ENCODE data around the gene NOL4L.

Gene NOL4L

GRCh38 chr20:32613192-32614053 is 28.3 kb upstream of the NOL4L start:
- DNase-seq (ENCODE audit: low spot score), result no peak

DNA sequence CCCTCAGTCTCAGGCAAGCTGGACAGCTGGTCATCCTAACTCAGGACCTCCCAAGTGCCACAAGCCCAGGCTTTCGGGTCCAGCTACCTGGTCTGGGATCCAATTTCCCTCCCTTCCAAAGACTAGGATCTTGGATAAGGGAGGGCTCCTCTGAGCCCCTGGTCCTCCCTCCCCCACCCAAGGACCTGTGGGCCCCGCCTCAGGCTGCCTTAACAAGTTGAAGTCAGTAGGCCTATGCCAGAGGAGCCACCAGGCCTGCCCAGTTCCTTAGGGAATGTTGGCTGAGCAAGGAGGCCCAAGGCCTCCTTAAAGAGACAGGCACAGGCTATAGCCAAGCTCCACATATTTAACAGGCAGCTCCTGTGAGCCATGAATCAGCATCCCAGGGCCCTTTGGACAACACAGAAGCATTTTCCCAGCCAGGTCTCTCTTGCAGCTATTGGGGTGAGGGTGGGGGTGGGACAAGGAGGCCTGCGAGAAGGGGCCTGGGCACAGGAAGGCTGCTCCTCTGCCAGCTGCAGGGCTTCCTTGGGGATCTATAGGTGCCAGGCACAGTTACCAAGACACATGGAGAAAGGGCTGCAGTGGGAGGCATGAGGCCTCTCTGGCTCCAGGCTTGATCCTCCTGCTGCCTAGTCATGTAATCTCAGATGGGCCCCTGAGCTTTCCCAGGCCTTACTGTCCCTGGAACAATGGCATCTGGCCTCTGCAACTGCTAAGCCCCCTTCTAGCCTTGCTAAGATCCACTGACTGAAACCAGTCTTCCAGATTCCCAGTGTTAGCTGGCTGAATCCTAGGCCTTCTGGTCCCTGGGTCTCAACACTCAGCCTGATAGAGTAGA is 27.4 kb upstream of the NOL4L start:
- no peak for DNase-seq (ENCODE audit: low spot score)

DNA sequence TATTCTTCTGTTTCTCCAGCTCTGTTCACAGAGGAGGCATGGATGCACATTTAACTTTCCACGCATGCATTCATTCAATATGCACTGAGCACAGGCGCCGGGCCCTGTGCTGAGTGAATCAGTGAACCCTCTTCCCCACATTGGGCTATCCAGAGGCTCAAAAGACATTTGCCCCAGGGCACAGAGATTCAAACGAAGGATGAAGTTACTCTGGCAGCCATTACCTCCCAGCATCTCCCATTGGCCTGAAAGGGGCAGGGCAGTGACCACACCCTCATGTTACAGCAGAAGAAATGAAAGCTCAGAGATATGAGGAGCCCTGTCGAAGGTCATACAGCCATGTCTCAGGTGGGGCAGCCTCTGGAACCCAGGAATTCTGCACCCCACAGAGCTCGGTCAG is 26.7 kb upstream of the NOL4L start:
- no peak for DNase-seq (ENCODE audit: low spot score)

GRCh38 chr20:32611286-32611685 is 26.2 kb upstream of the NOL4L start:
- DNase-seq (ENCODE audit: low spot score), result no peak

GRCh38 chr20:32610472-32611218 is 25.5 kb upstream of the NOL4L start:
- no peak for DNase-seq (ENCODE audit: low spot score)

- no peak for DNase-seq (ENCODE audit: low spot score)
Observed at GRCh38 chr20:32609993-32610392, 24.9 kb upstream of the NOL4L start.

GRCh38 chr20:32609111-32609773 is 24.1 kb upstream of the NOL4L start:
- no peak for DNase-seq (ENCODE audit: low spot score)

DNA sequence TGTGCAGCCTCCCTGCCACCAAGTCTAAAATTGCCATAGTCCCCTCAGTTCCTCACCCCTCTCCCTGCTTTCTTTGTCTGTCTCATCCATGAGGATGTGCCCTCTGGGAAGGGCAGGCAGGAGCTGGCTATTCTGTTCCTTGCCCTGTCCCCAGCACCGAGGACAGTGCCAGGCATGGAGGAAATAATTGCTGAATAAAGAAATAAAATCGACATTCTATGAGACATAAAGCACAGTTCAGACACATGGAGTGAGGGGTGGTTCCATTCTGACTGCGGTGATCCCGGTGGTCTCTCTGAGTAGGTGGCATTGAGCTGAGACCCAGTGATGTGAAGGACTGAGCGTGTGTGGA is 23.5 kb upstream of the NOL4L start:
- no peak for DNase-seq (ENCODE audit: low spot score)

DNA sequence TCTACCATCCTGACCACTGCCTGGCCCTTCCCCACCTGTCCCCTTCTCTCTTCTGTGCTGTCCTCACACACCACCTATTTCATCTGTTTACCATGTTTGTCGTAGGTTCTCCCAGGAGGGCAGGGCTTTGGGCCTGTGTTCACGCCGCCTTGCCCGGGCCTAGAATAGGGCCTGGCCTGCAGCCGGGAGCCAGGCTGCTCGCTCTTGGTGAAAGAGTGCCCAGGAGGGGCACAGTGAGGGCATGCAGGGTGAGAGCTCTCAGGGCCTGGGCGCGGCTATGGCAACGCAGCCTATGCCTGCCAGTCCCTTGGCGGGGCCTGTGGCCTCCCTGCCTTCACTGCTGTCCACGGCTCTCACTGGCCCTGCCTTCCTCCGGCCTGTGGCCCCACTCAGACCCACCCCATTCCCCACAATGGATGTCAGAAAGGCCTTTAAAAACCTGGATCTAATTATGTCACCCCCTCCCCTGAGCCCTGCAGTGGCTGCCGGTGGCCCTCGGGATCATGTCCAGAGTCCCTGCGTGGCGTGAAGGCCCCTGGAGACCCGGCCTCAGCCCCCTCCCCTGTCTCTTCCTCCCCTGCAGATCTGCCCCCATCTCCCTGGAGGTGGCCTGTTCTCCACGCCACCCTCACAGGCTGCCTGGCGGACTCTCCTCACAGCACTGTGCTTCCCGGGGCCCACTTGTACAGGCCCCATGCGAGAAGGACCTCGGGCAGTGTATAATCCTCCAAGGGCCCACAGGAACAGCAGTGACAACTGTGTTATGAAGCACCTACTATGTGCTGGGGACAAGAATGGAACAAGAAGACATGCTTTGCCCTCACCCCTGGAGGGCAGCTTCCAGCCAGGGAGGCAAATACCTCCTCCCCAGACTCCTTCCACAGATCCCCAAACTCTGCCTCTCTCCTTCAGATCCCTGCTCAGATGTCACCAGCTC is 22.9 kb upstream of the NOL4L start:
- no peak for DNase-seq (ENCODE audit: low spot score)

DNA sequence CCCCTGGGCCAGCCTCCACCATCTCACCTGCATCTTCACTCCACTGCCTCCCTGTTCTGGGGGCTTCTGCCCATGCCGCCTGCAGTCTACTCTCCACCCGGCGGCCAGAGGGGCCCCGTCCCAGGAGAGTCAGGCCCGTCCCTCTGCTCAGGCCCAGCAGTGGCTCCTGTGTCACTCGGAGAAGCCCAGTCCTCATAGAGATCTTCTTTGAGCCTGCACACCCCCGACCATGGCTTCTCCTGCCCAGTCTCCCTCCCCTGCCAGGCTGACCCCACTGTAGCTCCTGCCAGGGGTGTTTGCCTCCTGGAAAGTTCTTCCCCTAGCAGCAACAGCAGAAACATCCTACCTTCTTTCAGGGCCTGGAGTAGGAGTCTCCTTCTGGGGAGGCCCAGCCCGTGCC is 22.2 kb upstream of the NOL4L start:
- DNase-seq (ENCODE audit: low spot score), result no peak

- DNase-seq (ENCODE audit: low spot score), result no peak
Observed at GRCh38 chr20:32606790-32607189, 21.7 kb upstream of the NOL4L start.

- DNase-seq (ENCODE audit: low spot score), result no peak
Observed at GRCh38 chr20:32606107-32606506, 21.0 kb upstream of the NOL4L start.

GRCh38 chr20:32605167-32605656 is 20.1 kb upstream of the NOL4L start:
- DNase-seq (ENCODE audit: low spot score), result no peak

DNA sequence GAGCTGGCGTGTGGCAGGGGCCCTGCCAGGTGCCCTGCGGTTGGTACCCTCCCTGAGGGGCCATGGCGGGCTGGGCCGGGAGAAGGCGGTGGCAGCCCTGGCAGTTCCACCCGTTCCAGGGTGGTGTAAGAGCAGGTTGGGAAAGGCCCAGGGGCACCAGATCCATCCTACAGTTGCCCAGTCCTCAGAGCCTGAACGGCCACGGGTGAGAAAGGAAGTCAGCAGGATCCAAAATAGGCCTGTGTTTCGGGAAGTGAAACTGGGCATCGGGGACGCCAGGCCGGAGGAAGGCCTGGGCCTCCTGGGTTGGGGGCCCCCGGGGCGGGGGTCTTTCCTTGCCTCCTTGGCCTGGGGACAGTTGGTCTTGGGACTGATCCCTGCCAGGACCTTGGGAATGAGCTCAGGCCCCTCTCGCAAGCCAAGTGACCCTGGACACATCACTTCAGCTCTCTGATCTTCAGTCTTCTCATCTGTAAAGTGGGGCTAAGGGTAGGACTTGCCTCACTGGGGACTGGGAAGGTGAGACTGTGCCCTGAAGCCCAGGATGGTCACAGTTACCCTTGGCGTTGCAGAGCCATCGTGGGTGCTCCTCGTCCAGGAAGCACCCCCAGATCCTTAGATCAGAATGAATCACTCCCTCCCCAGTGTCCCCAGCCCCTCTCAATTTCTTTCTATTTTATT is 18.1 kb upstream of the NOL4L start:
- no peak for DNase-seq (ENCODE audit: low spot score)

DNA sequence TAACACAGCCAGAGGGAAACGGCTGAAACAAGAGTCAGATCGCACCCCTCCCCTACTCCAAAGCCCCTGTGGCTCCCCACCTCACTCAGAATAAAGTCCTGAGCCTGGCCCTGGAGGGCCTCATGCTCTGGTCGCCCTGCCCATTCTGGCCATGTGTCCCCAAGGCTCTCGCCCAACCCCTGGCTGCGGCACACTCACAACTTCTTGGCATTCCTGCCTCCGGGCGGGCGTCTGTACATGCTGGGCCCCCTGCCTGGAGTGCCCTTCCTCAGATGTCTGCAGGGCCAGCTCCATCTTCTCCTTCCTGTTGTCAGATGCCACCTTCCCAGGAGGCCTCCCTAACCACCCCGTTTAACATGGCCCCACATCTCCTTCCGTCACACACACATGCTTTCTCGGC is 17.1 kb upstream of the NOL4L start:
- no peak for DNase-seq (ENCODE audit: low spot score)

- no peak for DNase-seq (ENCODE audit: low spot score)
Observed at GRCh38 chr20:32600681-32601237, 15.6 kb upstream of the NOL4L start.

DNA sequence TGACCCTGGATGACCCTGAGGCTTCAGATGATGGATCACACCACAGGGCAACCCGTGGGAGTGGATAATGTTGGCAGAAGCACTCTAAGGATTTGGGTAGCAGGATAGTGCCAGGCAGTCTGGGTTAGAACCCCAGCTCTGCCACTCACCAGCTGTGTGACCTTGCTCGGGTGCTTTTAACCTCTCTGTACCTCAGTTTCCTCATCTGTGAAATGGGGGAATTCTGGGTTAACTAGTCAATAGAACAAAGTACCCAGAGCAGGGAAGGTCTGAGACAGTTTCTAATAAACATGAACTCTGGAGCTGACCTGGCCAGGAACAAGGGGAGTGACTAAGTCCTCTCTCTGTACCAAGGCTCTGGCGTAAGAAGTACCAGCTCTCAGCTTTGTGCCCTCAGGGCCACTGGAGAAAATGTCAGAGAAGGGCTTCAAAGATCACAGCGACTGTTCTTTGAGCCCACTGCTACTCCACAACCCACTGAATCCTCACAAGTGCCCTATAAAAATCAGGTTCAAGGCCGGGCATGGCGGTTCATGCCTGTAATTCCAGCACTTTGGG is 14.7 kb upstream of the NOL4L start:
- no peak for DNase-seq (ENCODE audit: low spot score)

- no peak for DNase-seq (ENCODE audit: low spot score)
Observed at GRCh38 chr20:32598606-32599005, 13.5 kb upstream of the NOL4L start.

DNA sequence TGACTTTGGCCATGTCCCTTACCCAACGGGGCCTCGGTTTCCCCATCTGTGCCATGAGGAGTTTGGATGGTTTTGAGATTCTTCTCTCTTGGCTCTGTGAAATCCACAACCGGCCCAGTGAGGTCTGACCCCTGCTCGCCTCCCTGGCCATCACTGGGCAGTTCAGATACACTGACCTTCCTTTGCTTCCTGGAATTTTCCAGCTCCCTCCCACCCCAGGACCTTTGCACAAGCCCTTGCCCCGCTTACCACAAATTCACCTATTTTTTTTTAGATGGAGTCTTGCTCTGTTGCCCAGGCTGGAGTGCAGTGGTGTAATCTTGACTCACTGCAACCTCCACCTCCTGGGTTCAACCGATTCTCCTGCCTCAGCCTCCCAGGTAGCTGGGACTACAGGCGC is 12.6 kb upstream of the NOL4L start:
- DNase-seq (ENCODE audit: low spot score), result no peak
